ENCODE measurements around the gene GORASP1. TPM values are rescaled to one million over a fixed set of nuclear protein-coding genes. Genes with fewer than 3 reads are reported as not detected.

The GORASP1 gene
- total RNA-seq, 1 experiment from 2014 or later = 39.4 TPM

DNA sequence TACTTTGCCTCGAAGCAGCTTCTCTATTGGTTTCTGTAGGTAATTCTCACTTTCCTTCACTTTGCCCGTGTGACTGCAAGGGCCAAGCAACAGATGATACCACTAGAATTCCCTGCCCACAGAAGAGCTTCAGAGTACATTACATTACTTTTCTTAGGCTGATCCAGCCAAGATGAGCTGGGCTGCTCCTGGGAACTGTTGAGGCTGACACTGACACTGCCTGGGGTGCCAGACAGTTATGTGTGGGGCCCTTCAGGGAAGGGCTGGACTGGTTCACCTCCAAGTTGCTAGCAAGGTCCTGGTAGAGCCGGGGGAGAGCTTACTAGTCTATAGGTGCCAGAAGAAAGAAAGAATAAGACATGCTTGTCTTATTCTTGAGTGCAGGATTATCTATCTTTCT lies 19.0 kb downstream of the GORASP1 start:
- Histone ChIP-seq H3K4me3 (ENCODE audit: low read depth in 2 of 2, low read length in 2 of 2) (no peak overlapping the region), H3K27ac (ENCODE audit: low read length) (no peak overlapping the region), H3K27me3 (ENCODE audit: control insufficient read depth, insufficient read depth, low read length) (no peaks in the 10 kb centered on the region), H3K9me3 (ENCODE audit: control insufficient read depth, insufficient read depth, low read depth, low read length) (no peaks in the 10 kb centered on the region), H3K36me3 (ENCODE audit: control insufficient read depth, insufficient read depth, low read length) (no peaks in the 10 kb centered on the region; the same call in 1 of the 2 replicates), H3K4me1 (ENCODE audit: control insufficient read depth, insufficient read depth, low read length) (no peaks in the 10 kb centered on the region)
- no peak for ATAC-seq
- TF ChIP-seq, protein P1, sequence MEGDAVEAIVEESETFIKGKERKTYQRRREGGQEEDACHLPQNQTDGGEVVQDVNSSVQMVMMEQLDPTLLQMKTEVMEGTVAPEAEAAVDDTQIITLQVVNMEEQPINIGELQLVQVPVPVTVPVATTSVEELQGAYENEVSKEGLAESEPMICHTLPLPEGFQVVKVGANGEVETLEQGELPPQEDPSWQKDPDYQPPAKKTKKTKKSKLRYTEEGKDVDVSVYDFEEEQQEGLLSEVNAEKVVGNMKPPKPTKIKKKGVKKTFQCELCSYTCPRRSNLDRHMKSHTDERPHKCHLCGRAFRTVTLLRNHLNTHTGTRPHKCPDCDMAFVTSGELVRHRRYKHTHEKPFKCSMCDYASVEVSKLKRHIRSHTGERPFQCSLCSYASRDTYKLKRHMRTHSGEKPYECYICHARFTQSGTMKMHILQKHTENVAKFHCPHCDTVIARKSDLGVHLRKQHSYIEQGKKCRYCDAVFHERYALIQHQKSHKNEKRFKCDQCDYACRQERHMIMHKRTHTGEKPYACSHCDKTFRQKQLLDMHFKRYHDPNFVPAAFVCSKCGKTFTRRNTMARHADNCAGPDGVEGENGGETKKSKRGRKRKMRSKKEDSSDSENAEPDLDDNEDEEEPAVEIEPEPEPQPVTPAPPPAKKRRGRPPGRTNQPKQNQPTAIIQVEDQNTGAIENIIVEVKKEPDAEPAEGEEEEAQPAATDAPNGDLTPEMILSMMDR (IDR thresholded peaks at IDR 0.05) = no peak
- no peak for TF ChIP-seq POLR2AphosphoS5 (IDR thresholded peaks at IDR 0.05; ENCODE audit: low read depth, low read length)
- TF ChIP-seq TCF7L2 (IDR thresholded peaks at IDR 0.05; ENCODE audit: low read depth, low read length) = no peak
- TF ChIP-seq SIN3A (IDR thresholded peaks at IDR 0.05; ENCODE audit: borderline replicate concordance, insufficient read depth, low read depth, low read length) = no peak
- TF ChIP-seq, protein P2, sequence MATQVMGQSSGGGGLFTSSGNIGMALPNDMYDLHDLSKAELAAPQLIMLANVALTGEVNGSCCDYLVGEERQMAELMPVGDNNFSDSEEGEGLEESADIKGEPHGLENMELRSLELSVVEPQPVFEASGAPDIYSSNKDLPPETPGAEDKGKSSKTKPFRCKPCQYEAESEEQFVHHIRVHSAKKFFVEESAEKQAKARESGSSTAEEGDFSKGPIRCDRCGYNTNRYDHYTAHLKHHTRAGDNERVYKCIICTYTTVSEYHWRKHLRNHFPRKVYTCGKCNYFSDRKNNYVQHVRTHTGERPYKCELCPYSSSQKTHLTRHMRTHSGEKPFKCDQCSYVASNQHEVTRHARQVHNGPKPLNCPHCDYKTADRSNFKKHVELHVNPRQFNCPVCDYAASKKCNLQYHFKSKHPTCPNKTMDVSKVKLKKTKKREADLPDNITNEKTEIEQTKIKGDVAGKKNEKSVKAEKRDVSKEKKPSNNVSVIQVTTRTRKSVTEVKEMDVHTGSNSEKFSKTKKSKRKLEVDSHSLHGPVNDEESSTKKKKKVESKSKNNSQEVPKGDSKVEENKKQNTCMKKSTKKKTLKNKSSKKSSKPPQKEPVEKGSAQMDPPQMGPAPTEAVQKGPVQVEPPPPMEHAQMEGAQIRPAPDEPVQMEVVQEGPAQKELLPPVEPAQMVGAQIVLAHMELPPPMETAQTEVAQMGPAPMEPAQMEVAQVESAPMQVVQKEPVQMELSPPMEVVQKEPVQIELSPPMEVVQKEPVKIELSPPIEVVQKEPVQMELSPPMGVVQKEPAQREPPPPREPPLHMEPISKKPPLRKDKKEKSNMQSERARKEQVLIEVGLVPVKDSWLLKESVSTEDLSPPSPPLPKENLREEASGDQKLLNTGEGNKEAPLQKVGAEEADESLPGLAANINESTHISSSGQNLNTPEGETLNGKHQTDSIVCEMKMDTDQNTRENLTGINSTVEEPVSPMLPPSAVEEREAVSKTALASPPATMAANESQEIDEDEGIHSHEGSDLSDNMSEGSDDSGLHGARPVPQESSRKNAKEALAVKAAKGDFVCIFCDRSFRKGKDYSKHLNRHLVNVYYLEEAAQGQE (IDR thresholded peaks at IDR 0.05; ENCODE audit: insufficient read depth in 1 of 2, low read depth in 2 of 2, low read length in 1 of 2) = no peak
- intact Hi-C loops (cut with micrococcal nuclease; ENCODE audit: unreplicated experiment) (no loop called here), in situ Hi-C loops (cut with HindIII; ENCODE audit: low pct_unique_long_range_greater_than_20kb, low sequenced_read_pairs) (no loop called here)
- ChIA-PET CTCF (no interaction called here), POLR2A (no interaction called here)
- BruUV-seq (replicated peaks) = no TSS peak
- DNase-seq (ENCODE audit: low read depth, low spot score) = no peak

DNA sequence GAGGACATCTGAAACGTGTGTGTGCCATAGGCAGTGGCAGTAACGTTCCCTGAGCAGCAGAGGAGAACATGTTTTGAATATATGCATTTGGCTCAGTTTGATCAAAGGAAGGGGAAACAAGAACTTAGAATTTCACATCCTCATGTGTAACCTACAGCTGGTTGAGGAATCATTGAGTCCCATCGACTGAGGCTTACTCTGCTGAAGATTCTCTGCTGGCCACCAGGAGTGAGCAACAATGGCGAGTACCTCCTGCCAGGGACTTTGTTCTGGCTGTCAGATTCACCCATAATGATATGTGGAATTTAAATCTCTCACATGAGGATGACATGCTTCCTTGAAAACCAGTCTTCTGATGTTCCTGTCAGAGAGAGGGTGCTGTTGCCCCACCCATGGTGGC lies 21.3 kb downstream of the GORASP1 start:
- Histone ChIP-seq H3K9me3 (ENCODE audit: control insufficient read depth, insufficient read depth, low read depth, low read length) (no peaks in the 10 kb centered on the region), H3K27me3 (ENCODE audit: control insufficient read depth, insufficient read depth, low read length) (no peaks in the 10 kb centered on the region), H3K4me1 (ENCODE audit: control insufficient read depth, insufficient read depth, low read length) (no peaks in the 10 kb centered on the region), H3K4me3 (ENCODE audit: low read depth in 2 of 2, low read length in 2 of 2) (no peak overlapping the region), H3K36me3 (ENCODE audit: control insufficient read depth, insufficient read depth, low read length) (no peaks in the 10 kb centered on the region; the same call in 1 of the 2 replicates), H3K27ac (ENCODE audit: low read length) (no peak overlapping the region)
- intact Hi-C loops (cut with micrococcal nuclease; ENCODE audit: unreplicated experiment) (no loop called here), in situ Hi-C loops (cut with HindIII; ENCODE audit: low pct_unique_long_range_greater_than_20kb, low sequenced_read_pairs) (no loop called here)
- no TSS peak for BruUV-seq (replicated peaks)
- TF ChIP-seq, protein P1 (IDR thresholded peaks at IDR 0.05) = no peak
- TF ChIP-seq SIN3A (IDR thresholded peaks at IDR 0.05; ENCODE audit: borderline replicate concordance, insufficient read depth, low read depth, low read length) (no peak), TCF7L2 (IDR thresholded peaks at IDR 0.05; ENCODE audit: low read depth, low read length) (no peak), POLR2AphosphoS5 (IDR thresholded peaks at IDR 0.05; ENCODE audit: low read depth, low read length) (no peak)
- TF ChIP-seq, protein P2 (IDR thresholded peaks at IDR 0.05; ENCODE audit: insufficient read depth in 1 of 2, low read depth in 2 of 2, low read length in 1 of 2) = no peak
- ChIA-PET CTCF (no interaction called here), POLR2A (no interaction called here)
- no peak for ATAC-seq
- no peak for DNase-seq (ENCODE audit: low read depth, low spot score)
